HG03342 (cell line): ENCODE results near the gene SNRPA1.
A peak's percentile ranks its signal among the peaks of the same experiment; 100 is the strongest.

Source experiments
- ATAC-seq: cut with Tn5 transposase; IDR thresholded peaks from one replicate; pipeline ENCODE4 v1.9.1; 2021; ENCODE audit warnings: mild to moderate bottlenecking, moderate library complexity; ENCODE audit not compliant: unreplicated experiment

The SNRPA1 gene

GRCh38 chr15:101244036-101244781 is 50.8 kb downstream of the SNRPA1 start:
- ATAC-seq: no peak

DNA sequence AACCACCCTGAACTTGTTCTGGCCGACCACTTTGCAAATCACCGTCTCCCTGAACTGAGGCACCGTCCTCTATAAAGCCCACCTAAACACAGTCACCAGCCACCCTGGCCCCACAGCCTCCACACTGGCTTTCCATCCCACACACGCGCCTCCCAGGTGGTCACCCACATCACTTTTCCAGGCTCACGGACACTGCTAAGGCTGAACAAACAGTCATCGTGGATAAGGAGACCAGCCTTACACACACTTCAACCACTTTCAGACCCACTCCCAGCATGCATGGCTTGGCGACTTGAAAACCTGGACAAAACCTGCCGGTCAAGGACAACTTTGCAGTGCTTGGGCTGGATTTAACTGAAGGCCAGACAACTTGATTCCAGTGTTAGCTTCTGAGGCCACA is 51.6 kb downstream of the SNRPA1 start:
- ATAC-seq: no peak

DNA sequence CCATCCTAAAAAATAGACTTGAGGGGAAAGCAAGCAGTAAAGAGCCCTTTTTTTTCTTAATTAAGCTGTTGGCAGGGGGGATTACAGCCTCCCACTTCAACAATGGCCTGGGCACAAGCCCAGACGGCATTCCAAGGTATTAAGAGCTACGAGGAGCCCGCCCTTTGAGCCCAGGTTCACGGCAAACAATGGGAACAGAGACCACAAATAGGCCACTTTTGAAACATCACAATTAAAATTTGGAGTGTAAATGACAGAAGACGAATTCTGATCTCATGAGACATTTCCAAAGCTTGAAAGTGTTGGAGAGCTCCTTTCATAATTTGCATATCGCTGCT is 52.1 kb downstream of the SNRPA1 start:
- ATAC-seq: no peak

DNA sequence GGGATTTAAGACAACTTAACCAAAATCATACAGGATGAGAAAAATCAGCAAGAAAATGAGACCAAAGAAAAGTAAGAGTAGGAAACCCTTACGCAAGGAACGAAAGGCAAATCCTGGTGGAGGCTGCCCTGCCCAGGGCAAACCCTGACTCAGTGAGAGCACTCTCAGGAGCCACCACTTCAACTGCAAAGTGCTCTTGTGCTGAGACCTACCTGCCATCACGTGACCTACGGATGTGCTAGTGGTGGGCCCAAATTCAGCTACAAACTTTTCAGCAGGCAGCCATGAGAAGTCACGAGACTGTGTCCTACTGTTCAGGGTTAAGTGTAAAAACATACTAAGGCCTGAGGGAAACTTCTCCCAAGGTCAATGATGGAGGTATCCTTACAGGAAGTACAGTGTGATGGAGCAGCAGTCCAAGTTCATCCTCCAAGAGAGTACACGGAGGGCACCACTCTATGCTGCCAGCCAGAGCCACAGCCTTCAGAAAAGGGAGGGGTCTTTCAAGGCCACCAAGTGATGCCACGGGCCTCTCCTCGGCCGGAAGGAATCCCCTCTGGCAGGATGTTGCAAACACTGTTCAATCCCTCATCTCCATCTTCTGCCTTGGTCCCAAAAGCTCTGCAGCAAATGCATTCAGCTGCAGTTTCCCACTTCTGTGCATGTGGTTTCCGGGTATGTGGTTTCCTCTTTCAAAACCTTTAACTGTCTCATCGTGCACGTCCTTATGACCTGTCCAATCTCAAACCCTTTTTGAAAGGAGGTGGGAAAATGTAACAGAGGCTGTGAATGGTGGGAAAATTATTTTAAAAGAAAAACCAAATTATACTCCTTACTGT is 52.7 kb downstream of the SNRPA1 start:
- ATAC-seq: peak; percentile 80

- no peak for ATAC-seq
Measured at GRCh38 chr15:101240358-101240757, 54.7 kb downstream of the SNRPA1 start.

DNA sequence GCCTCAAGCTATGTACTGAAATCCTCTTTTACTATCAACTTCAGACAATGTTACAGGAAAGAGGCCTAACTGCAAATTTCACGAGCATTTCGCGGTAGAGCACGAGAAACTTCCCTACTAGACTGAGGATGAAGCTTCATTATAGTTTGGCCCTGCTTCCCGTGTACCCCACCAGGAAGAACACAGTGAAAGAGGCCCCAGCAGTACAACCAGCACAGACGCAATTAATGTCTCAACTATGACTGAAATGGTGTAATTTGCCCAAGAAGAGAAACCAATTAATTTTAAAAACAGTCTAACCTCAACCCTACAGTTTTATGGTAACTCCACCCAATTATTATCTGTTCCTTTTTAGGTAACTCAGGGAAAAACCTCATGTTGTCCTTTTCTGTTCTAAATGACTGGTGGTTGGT is 55.3 kb downstream of the SNRPA1 start:
- no peak for ATAC-seq

DNA sequence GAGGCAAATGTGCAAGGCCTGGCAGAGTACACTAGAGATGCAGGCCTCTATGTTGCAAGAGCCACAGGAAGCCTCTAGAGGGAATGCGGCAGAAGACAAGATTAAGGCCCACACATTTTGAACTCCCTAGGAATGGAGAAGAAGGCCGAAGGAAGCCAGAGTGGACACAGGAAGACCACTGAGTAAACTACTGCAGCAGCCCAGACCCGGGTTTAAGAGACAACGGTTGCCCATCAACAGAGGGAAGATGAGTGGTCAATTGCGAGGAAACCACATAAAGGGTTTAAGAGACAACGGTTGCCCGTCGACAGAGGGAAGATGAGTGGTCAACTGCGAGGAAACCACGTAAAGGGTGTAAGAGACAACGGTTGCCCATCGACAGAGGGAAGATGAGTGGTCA is 57.8 kb downstream of the SNRPA1 start:
- ATAC-seq: no peak

DNA sequence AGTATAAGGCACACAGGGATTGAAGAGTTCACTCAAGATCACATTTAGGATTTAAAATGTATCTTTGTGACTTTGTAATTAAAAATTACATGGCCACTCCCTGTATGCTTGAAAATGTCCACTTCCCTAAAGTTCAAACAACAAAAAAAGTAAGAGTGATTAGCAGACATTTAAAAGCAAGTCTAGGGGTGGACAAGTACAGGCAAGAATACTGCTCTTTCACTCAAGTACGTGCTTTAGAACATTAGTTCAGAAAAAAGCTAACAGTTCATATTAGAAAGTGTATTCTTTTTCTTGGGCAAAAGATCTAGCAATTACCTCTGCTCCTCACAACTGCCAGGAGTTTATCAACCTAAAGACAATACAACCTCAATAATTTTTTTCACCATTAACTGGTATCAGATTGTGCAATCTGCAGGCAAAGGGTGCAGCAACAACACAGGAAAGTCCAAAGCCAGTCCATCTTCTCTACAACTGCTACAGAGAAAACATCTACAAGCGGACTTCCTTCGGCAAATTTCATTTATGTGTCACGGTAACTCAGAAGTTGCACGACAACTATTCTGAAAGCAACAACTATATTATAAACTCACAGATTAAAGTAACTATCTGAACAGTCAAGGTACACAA is 61.3 kb downstream of the SNRPA1 start:
- ATAC-seq: no peak

GRCh38 chr15:101232677-101233076 is 62.4 kb downstream of the SNRPA1 start:
- no peak for ATAC-seq
